Measurements from ENCODE around the gene CRY2. TPM values are rescaled to one million over a fixed set of nuclear protein-coding genes. Genes with fewer than 3 reads are reported as not detected.

Gene CRY2
- total and polyA plus RNA-seq, 2 of the 13 experiments (the other 11 are each of a cell fraction or from before 2014, with no cell fraction given) = 10.1 to 12.2 TPM

DNA sequence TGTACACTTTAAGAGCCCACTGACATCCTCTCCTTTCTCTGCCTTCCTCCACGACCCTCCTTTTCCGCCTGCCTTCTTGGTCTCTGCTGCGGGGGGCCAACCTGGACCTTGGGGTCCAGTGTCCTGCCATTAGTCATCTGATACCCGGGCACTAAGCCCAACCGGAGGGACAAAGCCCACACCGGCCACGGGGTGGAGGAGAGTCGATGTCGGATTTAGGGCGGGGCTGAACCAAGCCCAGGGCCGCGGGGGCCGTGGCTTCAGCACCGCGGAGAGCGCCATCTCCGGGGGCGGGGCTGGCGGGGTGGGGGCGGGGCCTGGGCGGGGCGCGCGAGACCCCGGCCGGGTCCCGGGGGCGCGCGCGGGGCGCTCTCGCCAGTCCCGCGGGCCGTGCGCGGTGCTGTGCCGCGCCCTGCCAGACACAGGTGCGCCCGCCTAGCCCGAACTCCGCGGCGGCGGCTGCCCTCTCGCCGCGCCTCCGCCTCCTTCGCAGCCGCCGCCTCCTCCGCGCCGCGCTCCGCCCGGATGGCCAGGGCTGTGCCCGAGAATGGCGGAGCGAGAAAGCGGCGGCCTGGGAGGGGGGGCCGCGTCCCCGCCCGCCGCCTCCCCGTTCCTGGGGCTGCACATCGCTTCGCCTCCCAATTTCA is 38.1 kb downstream of the CRY2 start, which contains the start of gene MAPK8IP1 (continued):
- TF ChIP-seq, protein P1, sequence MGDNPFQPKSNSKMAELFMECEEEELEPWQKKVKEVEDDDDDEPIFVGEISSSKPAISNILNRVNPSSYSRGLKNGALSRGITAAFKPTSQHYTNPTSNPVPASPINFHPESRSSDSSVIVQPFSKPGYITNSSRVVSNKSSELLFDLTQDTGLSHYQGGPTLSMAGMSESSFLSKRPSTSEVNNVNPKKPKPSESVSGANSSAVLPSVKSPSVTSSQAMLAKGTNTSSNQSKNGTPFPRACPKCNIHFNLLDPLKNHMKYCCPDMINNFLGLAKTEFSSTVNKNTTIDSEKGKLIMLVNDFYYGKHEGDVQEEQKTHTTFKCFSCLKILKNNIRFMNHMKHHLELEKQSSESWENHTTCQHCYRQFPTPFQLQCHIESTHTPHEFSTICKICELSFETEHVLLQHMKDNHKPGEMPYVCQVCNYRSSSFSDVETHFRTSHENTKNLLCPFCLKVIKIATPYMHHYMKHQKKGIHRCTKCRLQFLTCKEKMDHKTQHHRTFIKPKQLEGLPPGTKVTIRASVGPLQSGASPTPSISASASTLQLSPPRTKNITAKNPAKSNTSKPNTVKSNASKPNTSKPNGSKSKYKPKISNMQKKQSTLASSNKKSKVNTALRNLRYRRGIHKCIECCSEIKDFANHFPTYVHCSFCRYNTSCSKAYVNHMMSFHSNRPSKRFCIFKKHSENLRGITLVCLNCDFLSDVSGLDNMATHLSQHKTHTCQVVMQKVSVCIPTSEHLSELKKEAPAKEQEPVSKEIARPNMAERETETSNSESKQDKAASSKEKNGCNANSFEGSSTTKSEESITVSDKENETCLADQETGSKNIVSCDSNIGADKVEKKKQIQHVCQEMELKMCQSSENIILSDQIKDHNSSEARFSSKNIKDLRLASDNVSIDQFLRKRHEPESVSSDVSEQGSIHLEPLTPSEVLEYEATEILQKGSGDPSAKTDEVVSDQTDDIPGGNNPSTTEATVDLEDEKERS (CRISPR knock-in tag; IDR thresholded peaks at IDR 0.05) = no peak
- 0 out of 2 replicates have a peak, but pooled peaks have one; percentile 22 for TF ChIP-seq HIC2 (CRISPR knock-in tag; IDR thresholded peaks at IDR 0.05; ENCODE audit: low read depth)
- no peak for TF ChIP-seq ZNF225 (CRISPR knock-in tag; IDR thresholded peaks at IDR 0.05)
- TF ChIP-seq ARHGAP35 (CRISPR knock-in tag; IDR thresholded peaks at IDR 0.05; ENCODE audit: borderline replicate concordance) = no peak
- TF ChIP-seq ZSCAN21 (CRISPR knock-in tag; IDR thresholded peaks at IDR 0.05; ENCODE audit: borderline replicate concordance) = no peak
- no peak for TF ChIP-seq KMT2B (CRISPR knock-in tag; IDR thresholded peaks at IDR 0.05)
- TF ChIP-seq ZNF317 (CRISPR knock-in tag; IDR thresholded peaks at IDR 0.05) = no peak
- peak; percentile 42; the same call in 1 of the 2 replicates for TF ChIP-seq ZNF841 (CRISPR knock-in tag; IDR thresholded peaks at IDR 0.05; ENCODE audit: borderline replicate concordance)
- TF ChIP-seq CSRNP2 (CRISPR knock-in tag; conservative IDR thresholded peaks at IDR 0.05; ENCODE audit: low read depth) = no peak
- no peak for TF ChIP-seq MTERF4 (CRISPR knock-in tag; IDR thresholded peaks at IDR 0.05)
- no peak for TF ChIP-seq NFIC (IDR thresholded peaks at IDR 0.05; ENCODE audit: low read length)
- no peak for TF ChIP-seq CHD2 (IDR thresholded peaks at IDR 0.05; ENCODE audit: low read depth, low read length)
- TF ChIP-seq FOXC1 (CRISPR knock-in tag; IDR thresholded peaks at IDR 0.05; ENCODE audit: borderline replicate concordance) = no peak
- TF ChIP-seq ZNF382 (CRISPR knock-in tag; IDR thresholded peaks at IDR 0.05; ENCODE audit: borderline replicate concordance) = no peak
- TF ChIP-seq MAF1 (CRISPR knock-in tag; IDR thresholded peaks at IDR 0.05; ENCODE audit: borderline replicate concordance) = no peak
- TF ChIP-seq SIX1 (CRISPR knock-in tag; IDR thresholded peaks at IDR 0.05; ENCODE audit: borderline replicate concordance) = 0 out of 2 replicates have a peak, but pooled peaks have one; percentile 19
- no peak for TF ChIP-seq JUNB (CRISPR knock-in tag; IDR thresholded peaks at IDR 0.05; ENCODE audit: borderline replicate concordance)
- peak; percentile 61 for TF ChIP-seq SAP130 (CRISPR knock-in tag; IDR thresholded peaks at IDR 0.05; ENCODE audit: low read depth)
- TF ChIP-seq, protein P2, sequence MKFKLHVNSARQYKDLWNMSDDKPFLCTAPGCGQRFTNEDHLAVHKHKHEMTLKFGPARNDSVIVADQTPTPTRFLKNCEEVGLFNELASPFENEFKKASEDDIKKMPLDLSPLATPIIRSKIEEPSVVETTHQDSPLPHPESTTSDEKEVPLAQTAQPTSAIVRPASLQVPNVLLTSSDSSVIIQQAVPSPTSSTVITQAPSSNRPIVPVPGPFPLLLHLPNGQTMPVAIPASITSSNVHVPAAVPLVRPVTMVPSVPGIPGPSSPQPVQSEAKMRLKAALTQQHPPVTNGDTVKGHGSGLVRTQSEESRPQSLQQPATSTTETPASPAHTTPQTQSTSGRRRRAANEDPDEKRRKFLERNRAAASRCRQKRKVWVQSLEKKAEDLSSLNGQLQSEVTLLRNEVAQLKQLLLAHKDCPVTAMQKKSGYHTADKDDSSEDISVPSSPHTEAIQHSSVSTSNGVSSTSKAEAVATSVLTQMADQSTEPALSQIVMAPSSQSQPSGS (CRISPR knock-in tag; IDR thresholded peaks at IDR 0.05) = peak; percentile 54; the same call in 1 of the 2 replicates
- TF ChIP-seq, protein P3, sequence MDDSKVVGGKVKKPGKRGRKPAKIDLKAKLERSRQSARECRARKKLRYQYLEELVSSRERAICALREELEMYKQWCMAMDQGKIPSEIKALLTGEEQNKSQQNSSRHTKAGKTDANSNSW (CRISPR knock-in tag; IDR thresholded peaks at IDR 0.05; ENCODE audit: borderline replicate concordance) = no peak

All from HepG2 (cell line).